Measurements from ENCODE around the gene NRP2.

Gene NRP2

GRCh38 chr2:205806143-205806905 lies 124.0 kb downstream of the NRP2 start:
- DNase-seq (ENCODE audit: low read depth in 2 of 2), result no peak

- no peak for DNase-seq (ENCODE audit: low read depth in 2 of 2)
Observed at GRCh38 chr2:205807229-205807628, 124.9 kb downstream of the NRP2 start.

DNA sequence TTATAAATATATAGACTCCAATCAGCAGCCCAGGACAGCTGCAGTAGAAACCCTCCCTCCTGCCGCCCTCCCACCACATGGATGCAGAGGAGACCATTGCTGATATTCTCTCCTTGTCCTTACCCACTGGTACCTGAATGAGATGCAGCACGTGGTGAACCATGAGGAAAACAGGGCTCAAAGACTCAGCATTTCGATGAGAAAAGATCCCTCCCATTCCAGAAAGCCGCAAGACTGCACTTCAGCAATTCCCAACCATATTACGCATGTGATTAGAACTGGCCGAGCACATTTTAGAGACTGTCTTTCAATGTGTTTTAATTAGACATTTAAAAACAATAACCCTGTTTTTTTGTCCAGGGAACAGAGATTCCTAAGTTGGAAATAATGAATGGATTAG lies 125.5 kb downstream of the NRP2 start:
- DNase-seq (ENCODE audit: low read depth in 2 of 2), result no peak

- DNase-seq (ENCODE audit: low read depth in 2 of 2), result no peak
Observed at GRCh38 chr2:205808486-205809121, 126.3 kb downstream of the NRP2 start.

DNA sequence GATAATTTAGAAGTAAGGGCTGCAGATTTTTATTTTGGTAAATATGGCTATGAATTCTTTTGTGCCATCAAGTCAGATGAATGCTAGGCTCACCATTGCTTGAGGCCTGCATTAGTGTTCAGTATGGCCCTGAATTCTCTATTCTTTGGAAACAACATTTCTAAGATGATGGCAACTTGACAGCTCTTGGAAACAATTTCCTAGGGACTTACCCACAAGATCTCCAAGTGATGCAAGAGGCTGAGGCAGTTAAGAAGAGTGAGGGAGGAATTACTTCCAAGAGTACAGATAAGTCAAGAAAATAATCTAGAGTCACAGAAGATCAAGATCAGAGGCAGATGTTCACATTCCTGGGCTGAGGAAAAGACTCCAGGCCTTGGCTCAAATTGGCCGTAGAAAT lies 129.1 kb downstream of the NRP2 start:
- no peak for DNase-seq (ENCODE audit: low read depth in 2 of 2)

GRCh38 chr2:205814039-205814364 lies 131.7 kb downstream of the NRP2 start:
- no peak for DNase-seq (ENCODE audit: low read depth in 2 of 2)

DNA sequence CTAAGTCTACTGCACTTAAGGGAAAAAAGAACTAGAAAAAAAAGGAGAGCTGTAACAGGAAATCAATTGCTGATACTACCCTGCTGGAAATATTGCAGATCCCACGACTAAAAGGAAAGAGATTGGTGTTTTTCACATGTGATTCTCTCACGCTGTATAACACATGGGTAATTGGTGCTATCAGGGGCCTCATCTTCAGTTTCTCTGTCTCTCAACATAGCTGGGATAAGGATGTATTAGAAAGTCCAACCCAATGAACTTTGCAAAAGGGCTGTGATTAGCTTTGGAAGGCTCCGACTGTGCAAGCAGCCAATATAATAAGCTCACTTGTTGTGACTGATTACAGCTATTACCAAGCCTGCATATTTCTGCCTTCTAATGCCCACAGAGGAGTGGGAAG lies 133.4 kb downstream of the NRP2 start:
- no peak for DNase-seq (ENCODE audit: low read depth in 2 of 2)

DNA sequence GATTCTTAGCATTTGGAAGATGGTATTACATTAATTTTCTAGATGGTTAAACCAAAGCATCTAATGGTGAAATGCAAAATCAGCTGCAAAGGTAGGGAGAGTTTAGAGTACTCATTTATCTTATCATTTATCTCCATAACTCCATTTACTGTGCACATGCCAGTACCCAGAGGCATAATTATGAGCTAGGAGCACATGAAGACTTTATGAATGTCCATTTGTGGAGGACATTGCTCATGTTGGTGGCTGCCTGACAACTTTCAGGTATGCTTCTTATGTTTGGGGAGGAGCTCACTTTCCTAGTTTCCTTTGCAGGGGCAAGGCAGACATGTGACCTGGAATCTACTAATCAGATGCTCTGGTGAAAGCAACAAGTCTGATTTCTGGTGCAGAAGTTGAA lies 134.0 kb downstream of the NRP2 start:
- no peak for DNase-seq (ENCODE audit: low read depth in 2 of 2)

DNA sequence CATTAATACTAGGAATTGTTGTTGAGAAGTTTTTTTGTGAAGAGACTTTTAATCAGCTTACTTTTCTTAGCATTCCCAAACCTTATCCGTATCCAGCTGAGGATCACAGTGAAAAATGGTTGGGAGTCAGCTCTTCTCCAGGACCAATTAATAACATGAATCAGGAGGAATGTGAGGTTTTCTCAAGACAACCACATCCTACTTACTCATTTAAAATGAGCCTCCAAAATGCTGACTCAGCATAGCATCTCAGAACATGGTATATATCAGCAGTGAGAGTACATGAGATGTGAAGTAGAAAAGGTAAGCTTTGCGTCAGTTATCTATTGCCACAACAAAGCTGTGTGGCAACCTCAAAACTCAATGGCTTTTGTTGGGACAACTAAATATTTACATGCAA lies 140.3 kb downstream of the NRP2 start:
- no peak for DNase-seq (ENCODE audit: low read depth in 2 of 2)

DNA sequence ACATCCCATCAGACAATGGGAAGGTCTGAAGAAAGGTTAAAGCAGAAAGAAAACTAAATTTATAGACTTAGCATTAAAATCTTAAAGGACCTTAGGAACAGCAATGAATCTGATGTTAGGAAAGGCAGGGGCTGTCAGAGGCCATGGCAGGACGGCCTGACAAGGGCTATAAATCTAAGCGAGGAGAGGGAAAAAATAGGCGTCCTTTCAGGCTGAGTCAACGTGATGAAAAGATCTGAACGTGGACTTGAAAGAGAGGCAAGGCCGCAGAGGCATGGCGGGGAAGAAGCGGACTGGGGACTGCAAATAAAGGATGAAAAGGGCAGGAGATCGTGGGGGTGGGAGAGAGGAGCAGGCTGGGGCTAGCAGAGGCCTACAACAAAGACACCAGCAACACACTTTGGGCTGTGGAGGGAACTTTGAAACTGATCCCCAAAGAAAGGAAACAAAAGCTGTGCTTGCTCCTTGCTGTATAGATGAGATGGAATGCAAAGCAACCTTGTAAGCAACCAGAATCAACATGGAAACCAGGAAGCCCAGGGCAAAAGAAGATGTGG lies 145.6 kb downstream of the NRP2 start:
- DNase-seq (ENCODE audit: low read depth in 2 of 2), result no peak

- DNase-seq (ENCODE audit: low read depth in 2 of 2), result no peak
Observed at GRCh38 chr2:205833864-205834263, 151.6 kb downstream of the NRP2 start.

- DNase-seq (ENCODE audit: low read depth in 2 of 2), result no peak
Observed at GRCh38 chr2:205834796-205835195, 152.5 kb downstream of the NRP2 start.

DNA sequence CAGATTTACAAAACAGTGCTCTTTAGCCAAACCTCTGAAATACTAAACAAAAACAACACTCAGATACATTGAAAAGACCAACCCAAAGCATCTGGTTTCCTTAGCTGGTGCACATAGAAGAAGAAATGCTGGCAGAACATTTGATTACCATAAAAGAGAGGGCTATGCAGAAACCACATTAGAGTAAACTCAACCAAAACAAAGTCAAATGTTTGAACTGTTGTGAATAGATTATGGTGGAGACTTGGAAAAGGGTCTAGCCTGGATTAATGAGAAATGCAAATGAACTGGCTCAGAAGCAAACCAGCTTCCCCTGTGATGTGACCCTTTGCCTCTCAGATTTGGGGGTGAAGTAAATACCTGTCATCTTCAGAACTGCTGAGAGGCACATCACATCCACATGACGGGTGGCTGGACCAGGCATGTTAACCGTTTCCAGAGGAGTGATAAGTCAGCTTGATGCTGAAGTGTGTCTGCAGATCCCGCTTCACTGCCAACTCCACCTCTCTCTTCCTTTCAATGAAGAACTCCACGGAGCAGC lies 153.0 kb downstream of the NRP2 start:
- no peak for DNase-seq (ENCODE audit: low read depth in 2 of 2)

DNA sequence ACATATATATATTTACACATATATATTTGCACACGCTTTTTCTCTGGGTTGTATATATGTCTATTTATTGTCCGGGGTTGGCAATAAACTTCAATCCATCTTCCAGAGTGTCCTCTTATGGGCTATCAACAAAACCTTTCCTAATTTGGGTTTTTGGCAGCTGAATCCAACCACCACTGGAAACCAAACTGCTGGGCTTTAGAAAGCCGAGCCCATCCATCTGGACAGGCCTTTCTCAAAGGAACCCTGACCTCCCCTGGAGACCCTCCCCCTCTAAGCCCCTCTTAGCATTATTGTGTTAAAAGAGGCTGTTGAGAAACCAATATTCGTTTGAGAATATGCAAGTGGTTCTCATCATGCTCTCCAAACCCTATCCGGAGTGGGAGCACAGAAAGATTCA lies 153.6 kb downstream of the NRP2 start:
- DNase-seq (ENCODE audit: low read depth in 2 of 2), result no peak

DNA sequence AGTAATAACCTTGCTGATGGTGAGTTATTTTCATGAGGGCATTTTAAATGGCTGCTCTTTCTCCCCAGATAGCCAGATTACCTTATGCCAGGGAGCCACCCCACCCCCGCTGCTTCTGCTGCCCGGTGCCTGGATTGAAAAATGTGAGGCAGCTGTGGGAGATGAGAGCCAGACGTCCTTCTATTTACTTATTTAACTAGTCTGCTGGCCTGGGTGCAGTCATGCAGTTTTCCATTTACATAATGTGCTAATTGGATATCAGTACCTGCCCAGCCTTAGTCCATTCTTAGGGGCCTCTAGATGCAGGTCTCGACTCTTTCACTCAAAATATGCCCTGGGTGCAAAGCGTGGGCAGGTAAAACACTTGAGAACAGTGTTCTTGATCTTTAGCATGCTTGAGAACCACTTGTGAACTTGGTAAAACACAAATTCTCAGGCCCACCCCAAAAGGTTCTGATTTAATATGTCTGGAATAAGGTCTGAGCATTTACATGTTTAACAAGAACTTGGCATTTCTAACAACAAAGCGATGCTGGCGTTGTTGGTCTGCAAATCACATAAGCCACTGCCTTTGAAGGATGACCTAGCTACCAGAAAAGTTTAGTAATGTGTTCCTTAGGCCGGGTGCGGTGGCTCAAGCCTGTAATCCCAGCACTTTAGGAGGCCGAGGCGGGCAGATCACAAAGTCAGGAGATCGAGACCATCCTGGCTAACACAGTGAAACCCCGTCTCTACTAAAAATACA lies 154.3 kb downstream of the NRP2 start:
- DNase-seq (ENCODE audit: low read depth in 2 of 2), result no peak

DNA sequence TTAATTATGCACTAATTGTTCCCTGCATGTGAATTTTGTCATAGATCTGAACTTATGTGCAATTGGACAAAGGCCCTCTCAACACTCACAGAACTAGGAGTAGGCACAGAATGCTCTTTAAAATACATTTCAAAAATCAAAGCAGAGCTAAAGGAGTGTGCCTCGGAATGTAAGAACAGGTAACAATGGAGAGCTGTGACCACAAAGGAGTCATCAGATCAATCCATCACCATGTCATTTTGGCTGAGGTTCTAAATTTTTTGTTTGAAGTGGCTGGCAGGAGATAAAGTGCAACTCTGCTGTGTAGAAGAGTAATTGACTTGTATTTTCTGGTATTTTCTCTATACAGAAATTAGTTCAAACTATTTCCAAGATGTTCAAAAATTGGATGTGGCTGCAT lies 155.4 kb downstream of the NRP2 start:
- no peak for DNase-seq (ENCODE audit: low read depth in 2 of 2)

DNA sequence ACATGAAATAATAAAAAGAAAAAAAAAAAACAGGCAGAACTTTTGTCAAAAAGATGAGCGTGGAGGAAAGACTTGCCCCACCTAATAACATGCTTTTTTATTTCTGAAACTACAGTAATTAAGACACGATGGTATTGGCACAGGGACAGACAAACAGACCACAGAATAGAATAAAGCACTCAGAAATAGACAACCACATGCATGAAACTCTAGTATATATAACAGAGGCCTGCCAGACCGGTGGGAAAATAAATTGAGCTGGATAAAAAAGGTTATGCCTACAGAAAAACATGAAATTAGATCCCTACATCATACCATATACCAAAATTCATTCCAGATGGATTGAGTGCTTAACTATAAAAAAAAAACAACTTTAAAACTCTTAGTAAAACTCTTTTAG lies 163.1 kb downstream of the NRP2 start:
- DNase-seq (ENCODE audit: low read depth in 2 of 2), result no peak

Measured in activated CD4-positive, alpha-beta T cell treated with anti-CD3 and anti-CD28 coated beads for 24 hours (primary cell).